KOPT-K1 (cell line): Measurements from ENCODE around the gene NPL.

Source experiments
- H3K27ac ChIP-seq: fragments of 200-600 bp; sonication (generic); 2 replicates; pipeline ENCODE4 v1.5.1; 2016; ENCODE audit warnings: antibody characterized with exemption, mild to moderate bottlenecking, low read depth, low read length; ENCODE audit not compliant: poor library complexity, severe bottlenecking
- H3K36me3 ChIP-seq: fragments of 200-600 bp; sonication (generic); 2 replicates; pipeline ENCODE4 v1.5.1; 2017; ENCODE audit warnings: antibody characterized with exemption, mild to moderate bottlenecking, low read length, moderate library complexity; ENCODE audit not compliant: insufficient read depth
- H3K9me3 ChIP-seq: fragments of 200-600 bp; sonication (generic); 2 replicates; pipeline ENCODE4 v1.5.1; 2017; ENCODE audit warnings: antibody characterized with exemption, low read length, mild to moderate bottlenecking; ENCODE audit not compliant: insufficient read depth, poor library complexity, severe bottlenecking

The NPL gene

GRCh38 chr1:182829285-182829932, 39.8 kb downstream of the NPL start:
- Histone ChIP-seq H3K27ac (no peak overlapping the region), H3K9me3 (no peaks in the 10 kb centered on the region), H3K36me3 (no peaks in the 10 kb centered on the region)

DNA sequence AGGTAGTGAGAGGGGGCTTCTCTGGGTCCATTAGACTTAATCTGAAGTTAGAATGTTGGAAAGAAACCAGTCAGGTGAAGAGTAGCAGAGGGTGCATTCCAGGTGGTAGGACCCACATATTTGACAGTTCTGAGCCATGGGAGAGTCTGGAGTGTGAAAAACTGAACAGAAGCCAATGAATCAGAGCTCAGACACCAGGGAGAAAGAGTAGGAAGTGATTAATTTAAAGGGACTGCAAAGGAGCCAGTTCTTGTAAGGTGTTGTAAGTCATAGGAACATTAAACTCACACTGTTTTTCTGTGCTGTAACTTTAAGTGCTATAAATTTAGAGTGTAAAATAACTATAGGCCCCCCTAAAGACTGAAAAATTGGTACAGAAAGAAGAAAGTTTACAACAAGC, 43.7 kb downstream of the NPL start:
- H3K27ac ChIP-seq: no peak overlapping the region
- no peaks in the 10 kb centered on the region for H3K36me3 ChIP-seq
- H3K9me3 ChIP-seq: no peaks in the 10 kb centered on the region

- H3K27ac ChIP-seq: no peak overlapping the region
- no peaks in the 10 kb centered on the region for H3K36me3 ChIP-seq
- no peaks in the 10 kb centered on the region for H3K9me3 ChIP-seq
These were observed 44.8 kb downstream of the NPL start for GRCh38 chr1:182834326-182834725.

GRCh38 chr1:182835806-182836205, 46.2 kb downstream of the NPL start:
- Histone ChIP-seq H3K9me3 (no peaks in the 10 kb centered on the region), H3K27ac (no peak overlapping the region), H3K36me3 (peaks cover 6% of the 10 kb centered on the region)

GRCh38 chr1:182839209-182840066, 49.9 kb downstream of the NPL start, which contains the start of gene DHX9:
TSS of gene DHX9 (plus strand) at chr1:182839347. CDS start at chr1:182842567, 3,220 bp downstream.
- Histone ChIP-seq H3K9me3 (no peaks in the 10 kb centered on the region), H3K27ac (peak within 1 kb of the TSS; percentile 83), H3K36me3 (peaks cover 43% of the 10 kb centered on the region)

GRCh38 chr1:182841368-182841988, 51.9 kb downstream of the NPL start:
- H3K36me3 ChIP-seq: peaks cover 63% of the 10 kb centered on the region
- H3K27ac ChIP-seq: peak overlapping the region; percentile 13
- no peaks in the 10 kb centered on the region for H3K9me3 ChIP-seq

DNA sequence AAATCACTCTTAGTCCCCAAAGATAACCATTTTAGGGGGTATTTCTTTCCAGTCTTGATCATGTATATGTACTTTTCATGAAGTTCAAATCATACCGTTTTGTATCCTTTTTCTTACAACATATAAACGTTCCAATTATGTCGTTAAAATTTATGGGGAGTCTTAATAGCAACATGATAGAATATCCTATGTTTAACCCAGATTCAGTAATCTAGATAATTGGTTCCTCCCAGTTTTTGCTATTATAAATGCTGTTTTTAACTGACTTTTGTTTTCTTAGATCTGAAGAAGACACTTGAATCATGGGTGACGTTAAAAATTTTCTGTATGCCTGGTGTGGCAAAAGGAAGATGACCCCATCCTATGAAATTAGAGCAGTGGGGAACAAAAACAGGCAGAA, 52.7 kb downstream of the NPL start:
- no peak overlapping the region for H3K27ac ChIP-seq
- peaks cover 71% of the 10 kb centered on the region for H3K36me3 ChIP-seq
- H3K9me3 ChIP-seq: no peaks in the 10 kb centered on the region

DNA sequence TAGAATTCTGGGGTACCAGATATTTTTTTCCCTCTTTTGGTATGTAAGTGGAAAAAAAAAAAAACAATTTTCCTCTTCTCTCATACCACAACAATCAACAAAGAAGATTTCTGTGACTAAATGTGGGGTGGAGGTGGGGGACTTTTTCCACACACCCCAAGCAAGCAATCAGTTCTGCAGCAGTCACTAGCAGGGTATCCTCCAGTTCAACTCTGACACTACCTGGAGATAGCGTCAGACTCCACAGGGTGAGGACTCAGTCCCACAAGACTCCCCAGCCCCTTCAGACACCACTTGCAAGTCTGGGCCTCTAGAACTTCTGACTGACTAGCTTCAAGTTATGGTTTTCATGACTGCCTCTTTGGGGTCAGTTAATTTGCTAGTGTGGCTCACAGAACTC, 55.8 kb downstream of the NPL start:
- peaks cover 100% of the 10 kb centered on the region for H3K36me3 ChIP-seq
- H3K27ac ChIP-seq: no peak overlapping the region
- H3K9me3 ChIP-seq: no peaks in the 10 kb centered on the region

GRCh38 chr1:182845894-182846293, 56.3 kb downstream of the NPL start:
- H3K36me3 ChIP-seq: peaks cover 100% of the 10 kb centered on the region
- no peak overlapping the region for H3K27ac ChIP-seq
- no peaks in the 10 kb centered on the region for H3K9me3 ChIP-seq

DNA sequence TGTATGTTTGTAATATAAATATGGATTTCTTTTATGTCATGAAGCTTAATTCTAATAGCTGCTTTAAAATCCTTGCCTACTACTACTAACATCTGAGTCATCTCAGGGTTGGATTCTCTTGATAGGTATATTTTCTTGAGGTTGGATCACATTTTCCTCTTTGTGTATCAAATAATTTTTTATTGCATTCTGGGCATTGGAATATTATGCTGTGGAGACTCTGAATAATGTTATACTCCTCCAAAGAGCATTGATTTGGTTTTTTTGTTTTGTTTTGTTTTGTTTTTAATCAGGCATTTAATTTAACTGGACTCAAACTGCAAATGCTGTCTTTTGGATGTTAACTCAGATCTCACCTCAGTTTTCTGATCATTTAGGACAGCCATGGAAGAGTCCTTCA, 57.5 kb downstream of the NPL start:
- no peak overlapping the region for H3K27ac ChIP-seq
- no peaks in the 10 kb centered on the region for H3K9me3 ChIP-seq
- peaks cover 100% of the 10 kb centered on the region for H3K36me3 ChIP-seq

DNA sequence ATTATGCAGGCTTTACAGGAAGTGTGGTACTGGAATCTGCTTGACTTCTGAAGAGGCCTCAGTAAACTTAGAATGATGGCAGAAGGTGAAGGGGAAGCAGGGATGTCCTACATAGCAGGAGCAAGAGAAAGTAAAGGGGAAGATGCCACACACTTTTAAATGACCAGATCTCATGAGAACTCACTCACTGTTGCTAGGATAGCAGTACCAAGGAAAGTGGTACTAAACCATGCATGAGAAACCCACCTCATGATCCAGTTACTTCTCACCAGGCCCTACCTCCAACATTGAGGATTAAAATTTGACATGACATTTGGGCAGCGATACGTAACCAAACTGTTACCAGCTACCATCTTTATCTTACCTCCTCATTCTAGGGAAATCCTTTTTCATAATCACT, 59.2 kb downstream of the NPL start:
- no peak overlapping the region for H3K27ac ChIP-seq
- peaks cover 100% of the 10 kb centered on the region for H3K36me3 ChIP-seq
- H3K9me3 ChIP-seq: no peaks in the 10 kb centered on the region

GRCh38 chr1:182850319-182850718, 60.7 kb downstream of the NPL start:
- Histone ChIP-seq H3K9me3 (no peaks in the 10 kb centered on the region), H3K27ac (no peak overlapping the region), H3K36me3 (peaks cover 100% of the 10 kb centered on the region)

- no peak overlapping the region for H3K27ac ChIP-seq
- H3K9me3 ChIP-seq: no peaks in the 10 kb centered on the region
- H3K36me3 ChIP-seq: peaks cover 100% of the 10 kb centered on the region
These were observed 62.3 kb downstream of the NPL start for GRCh38 chr1:182851825-182852224.

- H3K9me3 ChIP-seq: no peaks in the 10 kb centered on the region
- no peak overlapping the region for H3K27ac ChIP-seq
- H3K36me3 ChIP-seq: peaks cover 100% of the 10 kb centered on the region
These were observed 66.3 kb downstream of the NPL start for GRCh38 chr1:182855911-182856310.

DNA sequence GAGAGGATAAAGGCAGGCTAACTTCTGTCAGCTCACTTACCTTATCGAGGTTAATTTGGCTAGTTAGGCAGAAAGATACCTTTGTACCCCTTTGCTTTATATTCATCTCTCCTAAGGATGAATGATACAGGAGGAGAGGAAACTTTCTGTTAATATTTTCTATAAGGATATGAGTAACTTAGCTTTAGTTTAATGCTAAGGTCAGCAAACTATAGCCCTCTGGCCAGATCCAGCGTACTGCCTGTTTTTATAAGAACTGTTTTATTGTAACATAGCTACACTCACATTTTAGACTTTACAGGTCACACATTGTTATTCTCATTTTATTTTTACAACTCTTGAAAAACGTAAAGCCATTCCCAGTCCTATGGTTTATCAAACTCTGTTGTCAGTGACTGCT, 67.6 kb downstream of the NPL start:
- Histone ChIP-seq H3K27ac (no peak overlapping the region), H3K9me3 (no peaks in the 10 kb centered on the region), H3K36me3 (peaks cover 100% of the 10 kb centered on the region)
